GM19035 (cell line): Measurements from ENCODE around the gene ELOF1.
"Not testable (repeated sequence)": the region's sequence is repeated elsewhere in the genome, so short reads cannot be mapped to it uniquely, and the experiment has no call there.

Experiments
- ATAC-seq: cut with Tn5 transposase; IDR thresholded peaks from one replicate; pipeline ENCODE4 v1.9.1; 2021; ENCODE audit not compliant: unreplicated experiment

Gene ELOF1

GRCh38 chr19:11573354-11573753, 14.3 kb upstream of the ELOF1 start:
- not testable (repeated sequence) for ATAC-seq

DNA sequence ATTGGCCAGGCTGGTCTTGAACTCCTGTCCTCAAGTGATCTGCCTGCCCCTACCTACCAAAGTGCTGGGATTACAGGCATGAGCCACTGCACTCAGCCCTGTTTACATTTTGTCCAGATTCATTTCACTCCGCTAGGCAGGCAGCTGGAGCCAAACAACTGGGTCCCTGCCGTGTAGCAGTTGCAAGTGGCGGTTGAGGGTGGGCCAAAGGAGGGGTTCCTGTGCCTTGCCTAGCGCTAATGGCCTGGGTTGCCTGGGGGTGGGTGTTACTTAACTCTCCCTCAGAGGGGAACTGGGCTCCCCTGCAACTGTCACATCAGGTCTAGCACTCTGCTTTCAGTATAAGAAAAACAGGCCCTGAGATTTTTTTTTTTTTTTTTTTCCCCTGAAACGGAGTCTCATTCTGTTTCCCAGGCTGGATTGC, 11.0 kb upstream of the ELOF1 start:
- ATAC-seq, result no peak

DNA sequence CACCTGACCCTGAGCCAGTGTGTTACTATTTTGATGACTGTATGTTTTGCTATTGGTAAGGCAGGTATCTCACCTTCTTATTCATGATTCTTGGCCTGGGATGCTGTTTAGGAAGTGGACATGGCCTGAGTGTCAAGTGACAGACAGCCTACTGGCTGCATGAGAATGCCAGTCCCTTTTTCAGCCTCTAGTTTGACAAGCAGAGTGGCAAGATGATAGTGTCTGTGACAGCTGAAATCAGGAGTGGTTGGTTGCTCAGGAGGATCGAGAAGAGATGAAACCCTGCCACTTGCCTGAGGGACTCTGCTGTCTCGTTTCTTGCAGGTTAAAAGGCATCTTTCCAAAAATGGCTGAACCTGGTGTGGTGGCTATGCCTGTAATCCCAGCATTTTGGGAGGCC, 7.1 kb upstream of the ELOF1 start:
- no peak for ATAC-seq

- ATAC-seq, result not testable (repeated sequence)
Measured at GRCh38 chr19:11565649-11565980, 6.6 kb upstream of the ELOF1 start.

DNA sequence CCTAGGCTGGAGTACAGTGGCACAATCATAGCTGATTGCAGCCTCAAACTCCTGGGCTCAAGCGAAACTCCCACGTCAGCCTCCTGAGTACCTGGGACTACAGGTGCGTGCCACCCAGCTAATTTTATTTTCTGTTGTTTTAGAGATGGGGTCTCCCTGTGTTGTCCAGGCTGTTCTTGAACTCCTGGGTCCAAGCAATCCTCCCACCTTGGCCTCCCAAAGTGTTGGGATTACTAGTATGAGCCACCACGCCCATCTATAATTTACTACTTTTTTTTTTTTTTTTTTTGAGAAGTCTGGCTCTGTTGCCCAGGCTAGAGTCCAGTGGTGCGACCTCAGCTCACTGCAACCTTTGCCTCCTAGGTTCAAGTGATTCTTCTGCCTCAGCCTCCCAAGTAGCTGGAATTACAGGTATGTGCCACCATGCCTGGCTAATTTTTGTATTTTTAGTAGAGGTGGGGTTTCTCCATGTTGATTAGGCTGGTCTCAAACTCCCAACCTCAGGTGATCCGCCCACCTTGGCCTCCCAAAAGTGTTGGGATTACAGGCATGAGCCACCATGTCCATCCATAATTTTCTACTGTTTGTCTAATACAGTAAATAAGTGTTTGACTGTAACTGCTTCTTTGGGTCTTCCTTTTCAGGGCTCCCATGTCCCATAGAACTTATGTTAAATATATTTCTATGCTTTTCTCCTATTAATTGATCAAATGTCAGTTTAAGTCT, 5.2 kb upstream of the ELOF1 start:
- not testable (repeated sequence) for ATAC-seq

- no peak for ATAC-seq
Measured at GRCh38 chr19:11563532-11563931, 4.5 kb upstream of the ELOF1 start.

- ATAC-seq, result peak; percentile 39
Measured at GRCh38 chr19:11560404-11561051, 1.5 kb upstream of the ELOF1 start.

DNA sequence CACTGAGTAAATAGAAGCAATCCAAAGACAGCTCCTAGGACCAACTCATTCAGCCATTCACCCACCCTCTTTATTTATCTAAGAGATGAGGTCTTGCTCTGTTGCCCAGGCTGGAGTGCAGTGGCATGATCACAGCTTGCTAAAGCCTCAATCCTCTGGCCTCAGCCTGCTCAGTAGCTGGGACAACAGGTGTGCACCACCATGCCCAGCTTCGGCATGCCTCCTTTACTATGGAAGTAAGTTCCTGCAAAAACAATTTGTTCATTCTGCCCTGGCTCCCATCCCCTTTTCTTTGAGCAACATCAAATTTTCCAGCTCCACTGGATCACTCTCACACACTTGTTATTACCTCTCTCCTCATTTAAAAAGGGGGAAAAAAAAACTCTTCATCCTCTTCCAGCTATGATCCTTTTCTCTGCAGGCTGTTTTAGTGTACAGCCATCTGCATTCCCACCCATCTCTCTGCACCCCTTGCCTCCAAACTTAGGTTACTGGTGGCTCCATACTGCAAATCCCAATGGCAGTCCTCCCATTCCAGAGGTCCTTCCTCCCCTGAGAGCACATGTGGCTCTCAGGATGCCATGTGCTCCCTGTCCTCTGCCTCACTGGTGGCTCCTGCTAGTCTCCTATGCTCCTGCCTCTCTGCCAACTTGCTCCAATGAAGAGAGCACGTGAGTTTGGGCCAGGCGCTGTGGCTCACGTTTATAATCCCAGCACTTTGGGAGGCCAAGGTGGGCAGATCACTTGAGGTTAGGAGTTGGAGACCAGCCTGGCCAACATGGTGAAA, 2.2 kb downstream of the ELOF1 start:
- no peak for ATAC-seq

GRCh38 chr19:11555246-11555645, 3.8 kb downstream of the ELOF1 start:
- no peak for ATAC-seq

DNA sequence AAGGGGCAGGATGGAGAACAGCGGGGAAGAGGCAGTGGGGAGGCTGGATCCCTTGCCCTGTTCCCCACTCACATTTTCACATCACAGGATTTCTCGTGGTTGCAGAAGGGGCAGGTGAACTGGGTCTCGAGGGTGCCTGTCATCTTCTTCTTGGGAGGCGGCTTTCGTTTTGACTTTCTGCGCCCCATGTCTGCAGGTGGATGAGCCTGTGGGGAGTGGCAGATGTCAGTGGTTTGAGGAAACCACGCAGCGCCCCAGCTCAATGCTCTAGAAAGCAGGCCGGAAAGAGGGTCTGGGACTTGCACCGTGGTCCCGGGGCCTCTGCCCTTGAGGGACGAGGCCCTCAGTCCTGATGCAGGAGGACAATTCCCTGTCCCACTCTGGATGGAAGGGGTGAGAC, 4.9 kb downstream of the ELOF1 start:
- no peak for ATAC-seq

DNA sequence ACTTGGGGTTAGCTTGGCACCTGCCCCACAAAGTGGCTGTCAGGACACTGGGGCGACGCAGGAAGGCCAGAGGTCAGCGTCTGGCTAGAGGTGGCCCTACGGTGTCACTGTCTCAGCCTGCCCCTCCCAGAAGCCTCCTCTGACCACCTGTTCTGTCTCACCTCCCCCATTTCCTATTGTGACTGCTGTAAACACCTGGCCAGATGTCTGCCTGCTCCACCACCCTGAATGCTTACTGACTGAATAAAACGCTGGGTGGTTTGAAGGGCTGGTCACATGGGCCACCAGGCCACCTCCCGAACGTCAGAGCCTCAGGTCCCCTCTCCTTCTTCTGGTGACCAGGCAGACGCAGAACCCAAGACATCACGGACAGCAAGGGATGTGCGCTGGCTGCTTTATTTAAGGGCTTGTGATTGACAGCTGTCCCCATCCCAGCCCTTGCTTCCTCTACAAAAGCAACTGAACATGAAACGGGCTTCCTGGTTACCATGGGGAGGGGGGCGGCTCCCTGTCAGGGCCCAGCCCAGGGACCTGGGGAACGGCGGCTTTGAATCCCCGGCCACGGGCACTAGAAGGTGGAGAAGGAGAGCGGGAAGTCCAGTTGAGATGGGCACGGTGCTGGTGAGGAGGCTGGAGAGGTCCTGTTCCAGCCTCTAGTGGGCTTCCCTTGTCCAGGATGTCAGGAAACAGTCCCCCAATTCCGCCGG, 6.2 kb downstream of the ELOF1 start:
- ATAC-seq, result no peak

GRCh38 chr19:11551603-11552235, 7.3 kb downstream of the ELOF1 start:
- ATAC-seq, result no peak

DNA sequence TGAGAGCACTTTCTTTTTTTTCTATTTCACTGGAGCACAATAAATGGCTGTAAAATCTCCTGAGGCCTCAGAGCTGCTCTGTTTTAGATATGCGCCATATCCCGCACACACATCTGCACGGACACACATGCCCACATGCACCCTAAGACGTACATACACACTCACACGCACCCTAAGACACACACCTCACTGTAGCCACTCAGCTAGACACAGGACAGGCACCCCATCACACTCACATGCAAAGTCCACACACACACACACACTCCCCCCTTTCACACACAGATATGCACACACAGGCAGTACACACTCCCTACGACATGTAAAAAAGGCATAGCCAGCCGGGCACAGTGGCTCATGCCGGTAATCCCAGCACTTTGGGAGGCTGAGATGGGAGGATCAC, 8.8 kb downstream of the ELOF1 start:
- ATAC-seq, result no peak

DNA sequence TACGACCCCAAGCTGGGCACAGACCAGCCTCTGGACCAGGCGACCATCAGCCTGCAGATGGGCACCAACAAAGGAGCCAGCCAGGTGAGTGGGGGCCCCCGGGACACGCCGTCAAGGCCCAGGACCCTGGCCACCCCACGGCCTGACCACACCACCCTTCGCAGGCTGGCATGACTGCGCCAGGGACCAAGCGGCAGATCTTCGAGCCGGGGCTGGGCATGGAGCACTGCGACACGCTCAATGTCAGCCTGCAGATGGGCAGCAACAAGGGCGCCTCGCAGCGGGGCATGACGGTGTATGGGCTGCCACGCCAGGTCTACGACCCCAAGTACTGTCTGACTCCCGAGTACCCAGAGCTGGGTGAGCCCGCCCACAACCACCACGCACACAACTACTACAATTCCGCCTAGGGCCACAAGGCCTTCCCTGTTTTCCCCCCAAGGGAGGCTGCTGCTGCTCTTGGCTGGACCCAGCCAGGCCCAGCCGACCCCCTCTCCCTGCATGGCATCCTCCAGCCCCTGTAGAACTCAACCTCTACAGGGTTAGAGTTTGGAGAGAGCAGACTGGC, 9.6 kb downstream of the ELOF1 start:
- ATAC-seq, result no peak

DNA sequence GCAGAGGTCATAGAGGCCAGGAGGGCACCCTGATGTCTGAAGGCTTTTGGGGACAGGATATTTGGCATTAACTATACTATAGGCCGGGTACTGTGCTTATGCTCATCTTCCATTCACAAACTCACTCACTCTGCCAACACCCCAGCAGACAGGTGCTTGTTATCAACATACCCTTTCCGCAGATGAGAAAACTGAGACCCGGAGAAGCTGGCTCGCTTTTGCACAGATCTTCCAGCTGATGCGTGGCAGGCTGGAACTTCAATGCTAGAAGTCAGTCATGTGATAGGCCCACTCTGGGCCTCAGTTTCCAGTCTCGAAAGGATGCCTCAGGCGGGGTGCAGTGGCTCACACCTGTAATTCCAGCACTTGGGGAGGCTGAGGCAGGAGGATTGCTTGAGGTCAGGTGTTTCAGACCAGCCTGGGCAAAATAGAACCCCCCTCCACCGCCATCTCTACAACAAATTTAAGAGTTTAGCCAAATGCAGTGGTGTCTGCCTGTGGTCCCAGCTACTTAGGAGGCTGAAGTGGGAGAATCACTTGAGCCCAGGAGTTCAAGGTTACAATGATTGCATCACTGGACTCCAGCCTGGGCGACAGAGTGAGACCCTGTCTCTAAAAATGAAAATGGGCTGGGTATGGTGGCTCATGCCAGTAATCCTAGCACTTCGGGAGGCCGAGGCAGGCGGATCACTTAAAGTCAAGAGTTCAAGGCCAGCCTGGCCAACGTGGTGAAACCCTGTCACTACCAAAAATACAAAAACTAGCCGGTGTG, 10.9 kb downstream of the ELOF1 start:
- ATAC-seq, result no peak

- ATAC-seq, result no peak
Measured at GRCh38 chr19:11541238-11541637, 17.8 kb downstream of the ELOF1 start.

GRCh38 chr19:11540645-11541044, 18.4 kb downstream of the ELOF1 start:
- no peak for ATAC-seq

- no peak for ATAC-seq
Measured at GRCh38 chr19:11539495-11540365, 19.3 kb downstream of the ELOF1 start.
